ENCODE measurements around the gene SVBP. TPM values are rescaled to one million over a fixed set of nuclear protein-coding genes. Genes with fewer than 3 reads are reported as not detected.

The SVBP gene
- total and polyA plus RNA-seq, 2 of the 8 experiments (the other 6 are each of a cell fraction or from before 2014, with no cell fraction given), result 29.7 to 30.2 TPM

DNA sequence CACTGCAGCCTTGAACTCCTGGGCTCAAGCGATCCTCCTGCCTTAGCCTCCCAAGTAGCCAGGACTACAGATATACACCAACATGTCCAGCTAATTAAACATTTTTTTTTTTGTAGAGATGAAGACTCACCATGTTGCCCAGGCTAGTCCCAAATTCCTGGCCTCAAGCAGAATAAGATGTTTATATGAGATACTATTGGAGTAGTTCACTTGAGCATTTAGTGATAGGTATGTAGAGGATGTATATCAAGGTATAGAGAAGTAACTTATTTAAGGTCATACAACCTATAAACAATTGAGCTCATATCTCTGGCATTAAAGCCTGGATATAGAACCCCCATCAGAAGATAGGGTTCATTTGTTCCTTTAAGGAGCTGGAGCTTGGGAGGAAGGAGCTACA, 37.0 kb downstream of the SVBP start:
- no peak overlapping the region for H3K4ac ChIP-seq (replicated peaks; ENCODE audit: insufficient read length, low read depth, low read length)
- TF ChIP-seq KDM1A (IDR thresholded peaks at IDR 0.05; ENCODE audit: borderline replicate concordance, low read length) (no peak), CHD2 (IDR thresholded peaks at IDR 0.05; ENCODE audit: low read length) (no peak), RAD21 (IDR thresholded peaks at IDR 0.05 in 1 of 2, conservative IDR thresholded peaks at IDR 0.05 in 1 of 2; ENCODE audit: low read depth in 2 of 2, low read length in 2 of 2) (no peak)
- H2BK20ac ChIP-seq (ENCODE audit: low read length), result no peak overlapping the region
- H4K8ac ChIP-seq (ENCODE audit: extremely low read depth, insufficient read depth, low read length), result no peak overlapping the region
- no peak overlapping the region for H2BK15ac ChIP-seq (ENCODE audit: low read length)
- 92% methylated on average over 1 of the region's 1 CpG; no CpG with 5 or more reads in 1 of the 2 experiments for WGBS, 2 experiments (ENCODE audit: extremely low coverage in 1 of 2, insufficient coverage in 1 of 2, insufficient read length in 1 of 2, insufficient replicate concordance in 2 of 2, low coverage in 1 of 2, low lambda C conversion rate in 2 of 2, missing lambda C conversion rate in 1 of 2)
- no peak overlapping the region for H2BK120ac ChIP-seq (replicated peaks; ENCODE audit: low read depth, low read length)
- no peaks in the 10 kb centered on the region for H3K79me1 ChIP-seq (ENCODE audit: low read depth, low read length)
- no peaks in the 10 kb centered on the region for H3K79me2 ChIP-seq (ENCODE audit: control insufficient read depth in 1 of 2, insufficient read depth in 2 of 2, low read length in 2 of 2)
- no peak overlapping the region for H2BK12ac ChIP-seq (ENCODE audit: low read depth, low read length)
- no peaks in the 10 kb centered on the region for H3K9me3 ChIP-seq (ENCODE audit: insufficient read depth in 2 of 2, low read depth in 1 of 2, low read length in 1 of 2)
- peaks cover 0 to 2% (median 0%) of the 10 kb centered on the region in 4 experiments; a peak in 1 of 7 replicates for H3K4me1 ChIP-seq (replicated peaks in 1 of 4; ENCODE audit: control insufficient read depth in 3 of 4, insufficient read depth in 4 of 4, low read length in 3 of 4)
- no peak overlapping the region for H4K5ac ChIP-seq (ENCODE audit: insufficient read length, low read depth, low read length)
- no peak overlapping the region for H2AFZ ChIP-seq (ENCODE audit: low read length)
- no peak overlapping the region for H3K4me3 ChIP-seq (ENCODE audit: extremely low read depth in 1 of 4, insufficient read depth in 2 of 4, low read depth in 3 of 4, low read length in 4 of 4)
- H2BK5ac ChIP-seq (ENCODE audit: low read depth, low read length), result no peak overlapping the region
- no peaks in the 10 kb centered on the region for H4K20me1 ChIP-seq (replicated peaks in 1 of 2; ENCODE audit: control insufficient read depth in 1 of 2, insufficient read depth in 2 of 2, low read length in 2 of 2)
- FAIRE-seq, result no peak
- H3K56ac ChIP-seq (replicated peaks; ENCODE audit: insufficient read length, low read depth, low read length), result no peak overlapping the region
- no peak overlapping the region for H3K9ac ChIP-seq (replicated peaks in 1 of 4; ENCODE audit: extremely low read depth in 1 of 4, low read depth in 3 of 4, low read length in 3 of 4)
- no peak overlapping the region for H4K91ac ChIP-seq (replicated peaks; ENCODE audit: insufficient read length, low read length)
- H3K23me2 ChIP-seq (ENCODE audit: low read depth, low read length), result no peaks in the 10 kb centered on the region
- H2AK5ac ChIP-seq (ENCODE audit: low read depth, low read length), result no peak overlapping the region
- no peak overlapping the region for H3K18ac ChIP-seq (ENCODE audit: extremely low read depth, low read length)
- peaks cover 3 to 28% (median 16%) of the 10 kb centered on the region in 4 experiments; a peak in 7 of 8 replicates for H3K36me3 ChIP-seq (ENCODE audit: control insufficient read depth in 2 of 4, insufficient read depth in 4 of 4, low read length in 3 of 4)
- CTCF ChIA-PET (ENCODE audit: partially characterized antibody), result interaction anchor here (0.6 to 6.4 kb wide), 11 partner anchors 10 to 1492 kb away, joined by 3 to 83 read pairs (median 6); partner anchors contain the start of genes C1orf50 and P3H1
- H3K14ac ChIP-seq (ENCODE audit: insufficient read length), result no peak overlapping the region
- DNase-seq (ENCODE audit: low read depth in 1 of 2, low spot score in 2 of 2), result no peak
- no peak overlapping the region for H3K4me2 ChIP-seq (ENCODE audit: insufficient read depth in 1 of 2, low read depth in 2 of 2, low read length in 2 of 2)
- H3K27me3 ChIP-seq (replicated peaks in 1 of 4; ENCODE audit: control insufficient read depth in 3 of 4, extremely low read depth in 1 of 4, insufficient read depth in 3 of 4, low read length in 3 of 4), result no peaks in the 10 kb centered on the region
- POLR2A ChIA-PET (ENCODE audit: partially characterized antibody), result interaction anchor here (1.3 to 1.5 kb wide), 3 partner anchors 9 to 40 kb away, joined by 3 read pairs; partner anchors contain the start of gene CLDN19
- no peak overlapping the region for H3K23ac ChIP-seq (ENCODE audit: insufficient read length)
- H3K27ac ChIP-seq (ENCODE audit: low read depth, low read length), result no peak overlapping the region

All from H1 (cell line).